GM23338 (cell line): Measurements from ENCODE around the gene DRC1. TPM values are rescaled to one million over a fixed set of nuclear protein-coding genes. Genes with fewer than 3 reads are reported as not detected.

Experiments used
- ATAC-seq: fragments of 200-7000 bp; cut with Tn5 transposase; 3 replicates; pipeline ENCODE4 v1.9.1; 2020
- DNase-seq: peaks from one replicate; pipeline ENCODE4 v3.0.0-alpha.2; 2015; ENCODE audit warnings: low spot score
- H2AFZ ChIP-seq: fragments of 200-600 bp; sonication (generic); 2 replicates; pipeline ENCODE4 v1.8.0; 2016; ENCODE audit warnings: antibody characterized with exemption, mild to moderate bottlenecking, moderate library complexity
- H3F3A ChIP-seq: fragments of 200-600 bp; sonication (generic); replicated peaks from 2 replicates; pipeline ENCODE4 v1.8.0; 2017; ENCODE audit warnings: antibody characterized with exemption, mixed run types, low read depth
- H3K27ac ChIP-seq: fragments of 200-600 bp; sonication (generic); 2 replicates; pipeline ENCODE4 v1.6.1; 2016; ENCODE audit warnings: low read depth
- H3K27me3 ChIP-seq: fragments of 200-600 bp; sonication (generic); 2 replicates; pipeline ENCODE4 v1.8.0; 2016; ENCODE audit warnings: mild to moderate bottlenecking, mixed run types, moderate library complexity; ENCODE audit not compliant: insufficient read depth
- H3K36me3 ChIP-seq: fragments of 200-600 bp; sonication (generic); 2 replicates; pipeline ENCODE4 v1.8.0; 2016; ENCODE audit warnings: mild to moderate bottlenecking; ENCODE audit not compliant: insufficient read depth
- H3K4me1 ChIP-seq: fragments of 200-600 bp; sonication (generic); 2 replicates; pipeline ENCODE4 v1.8.0; 2016; ENCODE audit warnings: mild to moderate bottlenecking, moderate library complexity; ENCODE audit not compliant: insufficient read depth
- H3K4me2 ChIP-seq: fragments of 200-600 bp; sonication (generic); 2 replicates; pipeline ENCODE4 v1.7.1; 2017; ENCODE audit warnings: mixed run types
- H3K4me3 ChIP-seq: fragments of 200-600 bp; sonication (generic); 2 replicates; pipeline ENCODE4 v1.6.1; 2016; ENCODE audit warnings: mixed run types
- H3K79me2 ChIP-seq: fragments of 200-600 bp; sonication (generic); replicated peaks from 2 replicates; pipeline ENCODE4 v1.8.0; 2017; ENCODE audit warnings: mild to moderate bottlenecking; ENCODE audit not compliant: insufficient read depth
- H3K9me2 ChIP-seq: fragments of 200-600 bp; sonication (generic); 2 replicates; pipeline ENCODE4 v1.8.0; 2017; ENCODE audit not compliant: insufficient read depth
- H4K20me1 ChIP-seq: fragments of 200-600 bp; sonication (generic); replicated peaks from 2 replicates; pipeline ENCODE4 v1.8.0; 2017; ENCODE audit warnings: mild to moderate bottlenecking; ENCODE audit not compliant: insufficient read depth
- H3K27ac Mint-ChIP-seq: 2 replicates; pipeline ENCODE4 v1.8.0; 2020; ENCODE audit warnings: inconsistent platforms, mild to moderate bottlenecking, moderate library complexity, mixed read lengths
- H3K27me3 Mint-ChIP-seq: 3 replicates; pipeline ENCODE4 v1.8.0; 2022; ENCODE audit warnings: low read depth, mild to moderate bottlenecking, moderate library complexity, mixed read lengths, inconsistent platforms; ENCODE audit not compliant: insufficient read depth, poor library complexity
- H3K36me3 Mint-ChIP-seq: 3 replicates; pipeline ENCODE4 v1.8.0; 2021; ENCODE audit warnings: low read depth, mild to moderate bottlenecking, inconsistent platforms, moderate library complexity, mixed read lengths
- H3K4me1 Mint-ChIP-seq: 3 replicates; pipeline ENCODE4 v1.8.0; 2020; ENCODE audit warnings: mild to moderate bottlenecking, inconsistent platforms, mixed read lengths
- H3K4me3 Mint-ChIP-seq: 3 replicates; pipeline ENCODE4 v1.8.0; 2021; ENCODE audit warnings: moderate library complexity, mild to moderate bottlenecking, inconsistent platforms, mixed read lengths
- H3K9me3 Mint-ChIP-seq: 3 replicates; pipeline ENCODE4 v1.8.0; 2020; ENCODE audit warnings: moderate library complexity, mild to moderate bottlenecking, inconsistent platforms, mixed read lengths
- CREB1 ChIP-seq: fragments of 250-450 bp; sonication (Bioruptor Pico); IDR thresholded peaks from 2 replicates; pipeline ENCODE4 v1.5.0; 2020; ENCODE audit warnings: low read depth, mild to moderate bottlenecking, moderate library complexity
- CTCF ChIP-seq, 2 experiments: fragments of 200-600 bp in 1 of 2; sonication (generic) in 1 of 2; conservative IDR thresholded peaks; 2 replicates each; pipeline versions ENCODE4 v1.5.1 to v1.6.1; 2016 to 2017; ENCODE audit warnings: antibody characterized with exemption in 2 of 2, low read depth in 2 of 2, mild to moderate bottlenecking in 2 of 2, moderate library complexity in 1 of 2
- ETS1 ChIP-seq: IDR thresholded peaks from 2 replicates; pipeline ENCODE4 v1.6.1; 2016; ENCODE audit warnings: antibody characterized with exemption
- EZH2 ChIP-seq: fragments of 200-600 bp; sonication (generic); IDR thresholded peaks from one replicate; pipeline ENCODE4 v1.8.0; 2017; ENCODE audit warnings: antibody characterized with exemption, mild to moderate bottlenecking, low read depth; ENCODE audit not compliant: unreplicated experiment
- EZH2phosphoT487 ChIP-seq: fragments of 200-600 bp; sonication (generic); IDR thresholded peaks from one replicate; pipeline ENCODE4 v1.8.1; 2018; ENCODE audit warnings: antibody characterized with exemption; ENCODE audit not compliant: unreplicated experiment
- JUNB ChIP-seq: IDR thresholded peaks from one replicate; pipeline ENCODE4 v1.6.1; 2016; ENCODE audit warnings: antibody characterized with exemption; ENCODE audit not compliant: unreplicated experiment
- NANOG ChIP-seq: IDR thresholded peaks from 2 replicates; pipeline ENCODE4 v1.6.1; 2016; ENCODE audit warnings: antibody characterized with exemption, borderline replicate concordance
- POLR2AphosphoS5 ChIP-seq: IDR thresholded peaks from 2 replicates; pipeline ENCODE4 v1.6.1; 2016; ENCODE audit warnings: antibody characterized with exemption, low read depth
- REST ChIP-seq: IDR thresholded peaks from one replicate; pipeline ENCODE4 v1.6.1; 2018; ENCODE audit warnings: antibody characterized with exemption; ENCODE audit not compliant: unreplicated experiment
- STAT1 ChIP-seq: IDR thresholded peaks from one replicate; pipeline ENCODE4 v1.6.1; 2016; ENCODE audit warnings: antibody characterized with exemption; ENCODE audit not compliant: unreplicated experiment
- ZNF114 ChIP-seq: fragments of 250-450 bp; sonication (Bioruptor Pico); IDR thresholded peaks from 2 replicates; pipeline ENCODE4 v1.5.0; 2020; ENCODE audit warnings: mild to moderate bottlenecking, moderate library complexity
- ZNF331 ChIP-seq: fragments of 250-450 bp; sonication (Bioruptor Pico); IDR thresholded peaks from 2 replicates; pipeline ENCODE4 v1.5.0; 2020; ENCODE audit warnings: low read depth, mild to moderate bottlenecking, moderate library complexity
- polyA plus RNA-seq: library from polyadenylated mRNA; unstranded; fragments of >200 nt; fragmentation: Nextera tagmentation; extraction: Ambion mirVana; gene quantifications from 2 replicates; pipeline ENCODE4 v1.2.1, GENCODE V29; 2016
- total RNA-seq: library from RNA; depleted of rRNA; stranded (reverse); fragments of >200 nt; shearing (Covaris generic); gene quantifications from 2 replicates; pipeline ENCODE4 v1.2.3, GENCODE V29; 2014
- TF ChIP-seq, protein P1 (sequence below): fragments of 250-450 bp; sonication (Bioruptor Pico); IDR thresholded peaks from 2 replicates; pipeline ENCODE4 v1.5.0; 2020; ENCODE audit warnings: mild to moderate bottlenecking, moderate library complexity

DRC1 gene
- total and polyA plus RNA-seq, 2 experiments from 2014 or later = 0.45 TPM; not detected in 1

- Histone ChIP-seq H3K27ac (no peak overlapping the region), H3K4me1 (peaks cover 7% of the 10 kb centered on the region; the same call in 1 of the 2 replicates), H3K27me3 (no peaks in the 10 kb centered on the region), H3K79me2 (no peaks in the 10 kb centered on the region), H3K9me2 (0 out of 2 replicates have a peak, but pooled peaks cover 7% of the 10 kb centered on the region), H2AFZ (0 out of 2 replicates have a peak overlapping the region, but pooled peaks have one; percentile 28), H3K36me3 (no peaks in the 10 kb centered on the region), H3F3A (no peaks in the 10 kb centered on the region), H4K20me1 (no peaks in the 10 kb centered on the region), H3K4me3 (no peak overlapping the region), H3K4me2 (no peak overlapping the region)
- Mint-ChIP-seq H3K36me3 (no peaks in the 10 kb centered on the region; the same call in 2 of the 3 replicates), H3K9me3 (no peaks in the 10 kb centered on the region), H3K27ac (no peak overlapping the region), H3K4me1 (peaks cover 11% of the 10 kb centered on the region; the same call in 2 of the 3 replicates), H3K27me3 (peaks cover 3% of the 10 kb centered on the region), H3K4me3 (no peak overlapping the region)
- no peak for TF ChIP-seq NANOG
- TF ChIP-seq CTCF (conservative IDR thresholded peaks at IDR 0.05; ENCODE audit: low read depth in 2 of 2) = no peak
- TF ChIP-seq, protein P1, sequence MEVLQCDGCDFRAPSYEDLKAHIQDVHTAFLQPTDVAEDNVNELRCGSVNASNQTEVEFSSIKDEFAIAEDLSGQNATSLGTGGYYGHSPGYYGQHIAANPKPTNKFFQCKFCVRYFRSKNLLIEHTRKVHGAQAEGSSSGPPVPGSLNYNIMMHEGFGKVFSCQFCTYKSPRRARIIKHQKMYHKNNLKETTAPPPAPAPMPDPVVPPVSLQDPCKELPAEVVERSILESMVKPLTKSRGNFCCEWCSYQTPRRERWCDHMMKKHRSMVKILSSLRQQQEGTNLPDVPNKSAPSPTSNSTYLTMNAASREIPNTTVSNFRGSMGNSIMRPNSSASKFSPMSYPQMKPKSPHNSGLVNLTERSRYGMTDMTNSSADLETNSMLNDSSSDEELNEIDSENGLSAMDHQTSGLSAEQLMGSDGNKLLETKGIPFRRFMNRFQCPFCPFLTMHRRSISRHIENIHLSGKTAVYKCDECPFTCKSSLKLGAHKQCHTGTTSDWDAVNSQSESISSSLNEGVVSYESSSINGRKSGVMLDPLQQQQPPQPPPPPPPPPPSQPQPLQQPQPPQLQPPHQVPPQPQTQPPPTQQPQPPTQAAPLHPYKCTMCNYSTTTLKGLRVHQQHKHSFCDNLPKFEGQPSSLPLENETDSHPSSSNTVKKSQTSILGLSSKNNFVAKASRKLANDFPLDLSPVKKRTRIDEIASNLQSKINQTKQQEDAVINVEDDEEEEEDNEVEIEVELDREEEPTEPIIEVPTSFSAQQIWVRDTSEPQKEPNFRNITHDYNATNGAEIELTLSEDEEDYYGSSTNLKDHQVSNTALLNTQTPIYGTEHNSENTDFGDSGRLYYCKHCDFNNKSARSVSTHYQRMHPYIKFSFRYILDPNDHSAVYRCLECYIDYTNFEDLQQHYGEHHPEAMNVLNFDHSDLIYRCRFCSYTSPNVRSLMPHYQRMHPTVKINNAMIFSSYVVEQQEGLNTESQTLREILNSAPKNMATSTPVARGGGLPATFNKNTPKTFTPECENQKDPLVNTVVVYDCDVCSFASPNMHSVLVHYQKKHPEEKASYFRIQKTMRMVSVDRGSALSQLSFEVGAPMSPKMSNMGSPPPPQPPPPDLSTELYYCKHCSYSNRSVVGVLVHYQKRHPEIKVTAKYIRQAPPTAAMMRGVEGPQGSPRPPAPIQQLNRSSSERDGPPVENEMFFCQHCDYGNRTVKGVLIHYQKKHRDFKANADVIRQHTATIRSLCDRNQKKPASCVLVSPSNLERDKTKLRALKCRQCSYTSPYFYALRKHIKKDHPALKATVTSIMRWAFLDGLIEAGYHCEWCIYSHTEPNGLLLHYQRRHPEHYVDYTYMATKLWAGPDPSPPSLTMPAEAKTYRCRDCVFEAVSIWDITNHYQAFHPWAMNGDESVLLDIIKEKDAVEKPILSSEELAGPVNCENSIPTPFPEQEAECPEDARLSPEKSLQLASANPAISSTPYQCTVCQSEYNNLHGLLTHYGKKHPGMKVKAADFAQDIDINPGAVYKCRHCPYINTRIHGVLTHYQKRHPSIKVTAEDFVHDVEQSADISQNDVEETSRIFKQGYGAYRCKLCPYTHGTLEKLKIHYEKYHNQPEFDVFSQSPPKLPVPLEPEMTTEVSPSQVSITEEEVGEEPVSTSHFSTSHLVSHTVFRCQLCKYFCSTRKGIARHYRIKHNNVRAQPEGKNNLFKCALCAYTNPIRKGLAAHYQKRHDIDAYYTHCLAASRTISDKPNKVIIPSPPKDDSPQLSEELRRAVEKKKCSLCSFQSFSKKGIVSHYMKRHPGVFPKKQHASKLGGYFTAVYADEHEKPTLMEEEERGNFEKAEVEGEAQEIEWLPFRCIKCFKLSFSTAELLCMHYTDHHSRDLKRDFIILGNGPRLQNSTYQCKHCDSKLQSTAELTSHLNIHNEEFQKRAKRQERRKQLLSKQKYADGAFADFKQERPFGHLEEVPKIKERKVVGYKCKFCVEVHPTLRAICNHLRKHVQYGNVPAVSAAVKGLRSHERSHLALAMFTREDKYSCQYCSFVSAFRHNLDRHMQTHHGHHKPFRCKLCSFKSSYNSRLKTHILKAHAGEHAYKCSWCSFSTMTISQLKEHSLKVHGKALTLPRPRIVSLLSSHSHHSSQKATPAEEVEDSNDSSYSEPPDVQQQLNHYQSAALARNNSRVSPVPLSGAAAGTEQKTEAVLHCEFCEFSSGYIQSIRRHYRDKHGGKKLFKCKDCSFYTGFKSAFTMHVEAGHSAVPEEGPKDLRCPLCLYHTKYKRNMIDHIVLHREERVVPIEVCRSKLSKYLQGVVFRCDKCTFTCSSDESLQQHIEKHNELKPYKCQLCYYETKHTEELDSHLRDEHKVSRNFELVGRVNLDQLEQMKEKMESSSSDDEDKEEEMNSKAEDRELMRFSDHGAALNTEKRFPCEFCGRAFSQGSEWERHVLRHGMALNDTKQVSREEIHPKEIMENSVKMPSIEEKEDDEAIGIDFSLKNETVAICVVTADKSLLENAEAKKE (CRISPR knock-in tag) = no peak
- TF ChIP-seq JUNB = no peak
- no peak for TF ChIP-seq EZH2
- TF ChIP-seq CREB1 (CRISPR knock-in tag) = no peak
- no peak for TF ChIP-seq ETS1
- TF ChIP-seq STAT1 = no peak
- TF ChIP-seq EZH2phosphoT487 = no peak
- TF ChIP-seq POLR2AphosphoS5 = no peak
- no peak for TF ChIP-seq ZNF331
- TF ChIP-seq ZNF114 (CRISPR knock-in tag) = no peak
- no peak for TF ChIP-seq REST
- ATAC-seq = no peak
- no peak for DNase-seq
Observed at GRCh38 chr2:26421961-26422360, 20.2 kb downstream of the DRC1 start.
